ENCODE data around the gene MCC.

MCC gene

DNA sequence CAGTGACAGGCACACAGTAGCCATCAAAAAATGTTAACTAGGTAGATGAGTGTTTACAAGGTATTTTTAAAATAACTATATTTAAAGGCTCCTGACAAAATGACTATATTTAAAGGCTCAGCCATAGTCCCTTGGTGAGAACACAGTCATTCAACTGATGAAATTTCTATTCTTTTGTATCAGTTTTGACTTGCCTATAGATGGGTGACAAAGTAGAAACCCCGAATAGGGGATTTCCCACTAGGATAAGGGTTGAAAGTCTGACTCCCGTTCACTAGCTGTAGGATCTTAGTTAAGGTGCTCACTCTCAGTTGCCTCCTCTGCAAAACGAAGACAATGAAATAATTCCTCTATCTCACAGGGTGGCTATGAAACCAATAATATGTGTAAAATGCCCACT, 271.7 kb downstream of the MCC start:
- DNase-seq: no peak

DNA sequence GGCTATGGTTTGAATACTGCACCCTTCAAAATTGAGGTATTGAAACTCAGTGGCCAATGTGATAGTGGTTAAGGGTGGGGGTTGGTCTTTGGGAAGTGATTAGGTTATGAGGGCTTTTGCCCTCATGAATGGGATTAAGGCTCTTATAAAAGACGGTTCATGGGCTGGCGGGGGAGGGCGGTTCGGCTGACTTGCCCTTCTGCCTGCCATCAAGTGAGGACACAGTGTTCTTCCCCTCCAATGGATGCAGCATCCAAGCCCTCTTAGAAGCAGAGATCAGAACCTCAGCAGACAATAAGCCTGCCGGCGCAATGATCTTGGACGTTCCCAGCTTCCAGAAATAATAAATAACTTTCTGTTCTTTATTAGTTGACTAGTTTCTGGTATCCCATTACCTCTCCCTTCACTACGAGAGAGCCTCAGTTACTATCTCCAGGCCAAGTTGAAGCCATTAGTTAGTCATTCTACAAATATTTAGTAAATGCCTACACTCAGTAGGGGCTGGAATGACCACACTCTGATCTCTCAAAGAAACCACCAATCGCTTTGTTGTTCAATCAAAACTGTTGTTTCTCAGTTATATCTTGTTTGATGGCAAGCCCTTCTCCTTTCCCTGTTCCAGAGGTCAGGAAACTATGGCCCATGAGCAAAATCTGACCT, 272.7 kb downstream of the MCC start:
- no peak for DNase-seq

DNA sequence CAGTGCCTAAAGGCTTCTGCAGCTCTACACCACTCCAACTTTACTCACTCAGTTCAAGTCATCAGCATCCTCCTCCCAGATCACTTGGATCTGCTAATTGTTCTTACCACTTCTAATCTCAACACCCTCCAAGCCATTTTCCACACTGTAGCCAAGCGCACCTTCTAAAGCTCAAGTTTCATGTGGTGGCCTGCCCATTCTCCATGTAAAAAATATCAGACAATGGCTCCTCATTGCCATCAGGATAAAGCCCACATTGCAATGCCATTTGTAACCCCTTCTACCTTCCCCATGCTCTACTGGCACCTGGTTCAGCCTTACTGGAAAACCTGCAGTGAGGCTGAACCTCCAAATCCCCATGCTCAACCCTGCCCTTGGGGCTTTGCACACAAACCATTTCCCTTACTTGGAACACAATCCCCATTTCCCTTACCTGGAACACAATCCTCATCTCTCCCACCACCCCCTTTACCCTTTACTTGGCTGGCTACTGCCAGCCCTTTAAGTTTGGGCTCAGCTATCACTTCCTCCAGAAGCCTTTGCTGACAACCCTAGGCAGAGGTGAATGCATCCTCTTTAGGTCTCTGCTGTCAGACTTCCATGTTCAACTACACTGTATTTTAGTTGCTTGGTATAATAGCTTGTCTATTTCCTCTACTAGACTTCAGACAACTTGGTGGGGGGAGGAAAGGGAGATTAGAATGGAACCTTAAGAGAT, 273.5 kb downstream of the MCC start:
- no peak for DNase-seq

DNA sequence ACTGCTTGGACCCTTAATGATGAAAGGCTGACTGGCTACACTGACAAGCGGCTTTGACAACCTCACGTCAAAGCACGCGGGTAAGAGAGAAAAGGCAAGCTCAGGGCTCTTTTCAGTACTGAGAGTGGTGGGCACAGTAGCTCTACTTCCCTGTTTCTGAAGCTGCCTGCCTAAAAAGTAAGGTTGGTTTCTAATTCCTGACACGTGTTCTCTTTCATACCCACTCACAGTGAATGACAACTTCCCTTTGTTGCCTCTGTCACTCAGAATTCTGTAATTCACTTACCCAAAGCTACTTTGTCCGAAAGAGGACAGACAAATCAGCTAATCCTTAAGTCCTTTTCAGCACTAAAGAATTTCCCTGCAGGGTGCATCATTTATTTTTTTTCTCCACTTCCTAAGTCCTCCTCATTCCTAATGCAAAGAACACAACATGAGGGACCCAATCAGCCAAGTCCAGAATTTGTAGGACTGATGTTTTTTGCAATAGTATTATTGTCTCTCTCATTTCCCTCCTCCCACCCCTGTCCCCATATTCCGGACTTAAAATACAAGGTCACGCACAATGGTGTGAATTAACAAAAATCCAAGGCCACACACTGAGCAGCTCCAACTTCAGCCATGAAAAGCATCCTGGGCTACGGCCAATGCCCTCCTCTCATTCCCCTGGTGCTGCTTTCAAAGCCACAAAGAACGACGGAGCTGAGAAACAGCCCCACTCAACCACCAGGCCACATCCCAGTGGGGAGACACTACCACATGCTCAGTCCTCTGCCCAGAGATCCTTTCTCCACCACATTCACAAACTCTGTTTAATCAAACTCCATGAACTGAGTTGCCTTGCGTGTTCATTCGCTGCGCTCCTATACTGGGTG, 274.5 kb downstream of the MCC start:
- DNase-seq: no peak

DNA sequence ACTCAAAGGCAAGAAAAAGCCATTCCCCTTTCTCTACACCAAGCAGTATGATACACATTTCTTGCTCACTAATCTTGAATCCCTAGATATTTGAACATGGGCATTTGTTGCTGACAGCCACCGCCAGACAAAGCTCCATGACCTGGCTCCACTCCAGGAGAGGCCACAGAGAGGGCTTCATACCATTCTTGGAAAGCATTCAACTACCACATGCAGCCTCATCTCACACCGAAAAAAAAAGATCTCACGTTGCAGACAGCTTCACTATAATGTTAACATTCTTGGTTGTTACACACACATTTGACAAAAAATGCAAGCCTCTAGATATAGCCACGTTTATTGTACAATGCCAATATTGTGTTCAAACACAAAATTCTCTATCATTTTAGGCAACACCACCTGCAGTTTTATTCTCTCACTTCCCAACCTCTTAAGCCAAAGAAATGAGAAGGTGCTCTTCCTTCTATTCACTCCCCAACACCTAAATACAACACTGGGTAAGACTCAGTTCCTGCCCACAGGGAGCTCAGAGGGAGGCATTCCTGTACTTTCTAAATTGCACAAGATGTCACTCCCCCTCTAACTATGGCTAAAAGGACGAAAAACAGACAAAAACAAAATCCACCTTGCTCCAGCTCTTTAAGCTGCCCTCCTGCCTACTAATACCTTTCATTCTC, 275.9 kb downstream of the MCC start:
- DNase-seq: no peak

DNA sequence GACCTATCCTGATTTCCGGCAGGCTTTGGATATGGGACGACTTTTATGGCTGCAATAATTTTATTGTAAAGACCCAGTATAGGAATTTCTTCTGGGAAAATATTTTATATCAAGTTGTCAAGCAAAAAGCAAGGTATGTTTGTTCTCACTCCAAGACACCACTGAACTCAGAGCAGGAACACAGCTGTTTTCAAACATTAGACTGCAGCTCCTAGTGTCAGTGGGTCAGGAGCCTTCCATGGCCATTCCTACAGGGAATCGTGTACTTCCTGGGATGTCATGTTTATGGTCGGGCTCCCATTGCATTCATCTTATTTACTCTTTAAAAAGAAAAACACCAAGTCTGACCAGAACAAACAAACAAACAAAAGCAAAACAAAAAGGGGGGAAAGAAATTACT, 278.8 kb downstream of the MCC start:
- no peak for DNase-seq

DNA sequence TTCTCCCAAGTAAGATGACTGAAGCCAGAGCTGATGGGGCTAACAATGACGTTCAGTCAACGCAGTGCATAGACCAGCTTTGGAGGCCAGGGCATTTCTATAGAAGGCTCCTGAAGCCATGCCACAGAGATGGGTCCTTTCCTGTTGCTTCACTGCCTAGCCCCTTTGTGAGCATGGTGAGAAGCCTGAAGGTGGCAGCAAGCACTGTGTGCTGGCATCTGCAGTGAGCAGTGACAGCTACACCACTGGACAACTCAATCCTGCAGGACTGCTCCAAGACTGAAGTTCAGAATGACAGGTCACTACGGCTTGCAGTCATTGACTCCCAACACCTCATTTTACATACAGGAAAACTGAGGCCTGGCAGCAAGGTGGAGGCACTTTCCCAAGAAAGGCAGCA, 282.4 kb downstream of the MCC start:
- no peak for DNase-seq

DNA sequence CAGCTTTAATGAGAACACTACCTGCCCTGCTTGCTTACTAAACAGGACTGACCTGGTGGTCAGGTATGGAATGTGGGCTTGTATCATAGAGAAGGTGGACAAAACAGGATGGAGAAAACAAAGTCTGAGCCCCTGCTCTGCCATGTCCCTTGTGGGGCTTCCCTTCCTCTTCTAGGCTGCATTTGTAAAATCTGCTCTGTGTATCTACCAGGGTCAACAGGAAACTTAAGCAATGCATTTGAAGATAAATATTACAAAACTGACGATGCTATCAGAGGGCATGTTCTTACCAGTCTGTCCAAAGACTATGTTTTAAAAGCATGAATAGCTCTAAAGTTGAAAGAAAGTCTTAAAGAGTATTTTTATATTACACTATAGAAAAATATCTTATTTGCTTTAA, 282.9 kb downstream of the MCC start:
- DNase-seq: no peak

DNA sequence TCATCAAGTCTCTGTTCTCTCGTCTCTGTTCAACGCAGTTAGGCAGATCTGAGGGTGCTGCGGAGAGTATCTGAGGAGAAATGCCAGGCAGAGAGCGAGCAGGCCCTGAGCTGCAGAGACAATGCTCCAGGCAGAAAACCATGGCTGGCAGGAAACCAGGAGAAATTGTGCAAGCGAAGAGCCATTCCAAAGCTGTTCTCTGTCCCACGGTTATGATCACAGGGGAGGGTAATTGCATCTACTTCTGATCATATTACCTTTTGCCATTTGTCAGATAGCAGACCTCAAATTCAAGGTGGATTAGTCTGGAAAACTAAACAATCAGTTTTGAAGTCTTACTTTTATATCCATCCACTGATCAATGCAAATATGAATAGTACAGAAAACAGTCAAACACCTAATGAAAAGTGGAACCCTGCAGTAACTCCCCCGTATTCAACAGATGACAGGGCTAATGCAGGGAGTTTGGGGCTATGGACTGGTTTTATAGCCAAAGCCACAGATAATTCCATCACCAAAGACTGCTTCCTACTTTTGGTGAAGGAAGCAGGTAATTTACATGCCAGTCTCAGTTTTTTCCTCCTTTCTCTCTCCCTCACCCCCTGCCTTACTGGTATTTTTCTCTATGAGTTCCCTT, 283.6 kb downstream of the MCC start:
- DNase-seq: no peak

DNA sequence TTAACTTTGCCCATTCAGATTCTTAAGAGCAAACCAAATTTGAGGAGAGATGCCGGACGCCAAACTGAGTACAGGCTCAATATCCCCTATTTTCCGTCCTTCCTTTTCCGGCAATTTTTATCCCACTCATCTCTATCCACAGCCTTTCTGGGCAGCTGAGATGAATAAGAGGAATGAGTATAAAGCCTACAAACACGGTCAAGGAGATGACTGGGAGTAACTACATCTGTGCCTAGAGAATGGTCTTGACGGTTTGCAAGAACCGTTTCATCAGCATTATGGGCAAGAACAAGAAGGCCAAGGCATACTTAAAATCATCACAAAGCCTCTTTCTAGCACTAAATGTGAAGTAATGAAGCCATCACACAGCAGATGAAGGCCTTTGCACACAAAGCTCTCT, 284.3 kb downstream of the MCC start:
- DNase-seq: no peak

DNA sequence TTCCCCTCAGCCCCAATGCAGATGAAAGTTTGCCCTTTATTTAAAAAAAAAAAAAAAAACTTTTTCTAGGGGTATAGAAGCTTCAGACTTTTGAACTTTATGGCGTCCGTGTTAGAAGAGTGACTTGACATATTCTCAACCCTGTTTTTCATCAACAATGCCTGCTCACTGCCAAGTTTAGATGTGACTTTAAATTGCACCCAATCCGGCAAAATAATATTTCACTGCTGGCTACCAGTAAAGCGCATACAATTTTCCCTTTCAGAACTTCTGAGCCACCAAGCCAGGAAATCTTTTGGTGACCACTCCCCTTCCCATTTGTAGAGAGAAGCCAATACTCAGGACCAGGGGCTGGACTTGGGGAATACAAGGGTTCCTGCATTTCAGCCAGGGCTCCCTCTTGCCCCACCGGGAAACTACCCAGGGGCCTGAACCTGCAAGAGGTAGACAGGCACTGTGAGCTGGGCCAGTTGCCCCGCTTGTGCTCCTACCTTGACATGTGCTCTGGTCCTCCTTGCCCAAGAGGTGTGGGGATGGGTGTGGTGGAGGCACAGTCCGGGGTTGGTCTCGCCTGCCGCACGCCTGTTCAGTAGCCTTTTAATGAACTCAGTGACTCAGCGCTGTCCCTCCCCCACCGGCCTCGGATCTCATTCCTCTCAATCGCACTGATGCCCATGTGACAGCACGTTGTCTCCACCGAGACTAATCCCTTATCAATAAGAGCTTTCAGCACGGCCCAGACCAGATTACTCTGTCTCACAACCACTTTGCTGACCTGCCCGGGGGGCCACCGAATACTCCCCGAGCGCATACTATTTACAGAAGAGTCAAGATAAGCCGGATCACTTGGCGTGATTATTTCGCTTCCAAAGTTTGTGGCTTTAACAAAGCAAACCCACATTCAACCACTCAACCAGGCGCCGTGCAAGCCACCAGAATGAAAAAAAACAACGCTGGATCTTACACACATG, 285.2 kb downstream of the MCC start:
- DNase-seq: no peak

DNA sequence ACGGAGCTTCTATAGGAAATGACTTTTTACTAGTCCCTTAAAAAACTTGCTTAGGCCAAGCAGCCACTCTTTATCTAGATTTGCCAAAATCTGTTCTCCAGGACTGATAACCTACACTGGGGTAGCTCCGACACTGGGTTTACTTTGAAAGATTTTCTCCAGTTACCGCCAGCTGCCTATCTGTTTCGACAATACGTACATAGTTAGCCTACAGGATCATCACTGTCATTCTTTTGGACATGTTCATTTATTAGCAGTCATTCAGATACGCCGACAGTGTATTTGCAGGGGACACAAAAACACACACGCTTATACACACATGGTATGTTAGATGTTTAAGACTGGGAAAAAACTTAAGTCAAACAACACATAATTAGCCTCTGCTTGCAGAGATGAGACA, 286.0 kb downstream of the MCC start:
- no peak for DNase-seq

DNA sequence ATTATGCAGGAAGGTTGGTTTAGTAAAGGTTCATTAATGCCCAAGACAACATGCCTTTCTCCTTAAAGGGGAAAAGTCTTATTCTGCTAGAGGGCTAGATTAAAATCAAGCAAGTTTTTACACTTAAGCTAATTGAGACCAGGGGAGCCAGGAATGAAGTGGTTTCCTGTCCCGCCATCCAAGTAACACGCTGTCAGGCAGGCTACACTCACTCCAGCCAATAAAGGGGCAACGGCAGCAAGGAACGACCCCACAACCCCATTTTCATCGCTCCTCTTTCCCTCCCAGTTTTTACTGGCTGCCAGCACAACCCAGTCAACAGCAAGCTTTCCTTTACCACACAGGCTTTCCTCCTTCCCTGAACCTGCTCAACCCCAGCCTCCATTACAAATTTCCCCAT, 286.5 kb downstream of the MCC start:
- DNase-seq: no peak

DNA sequence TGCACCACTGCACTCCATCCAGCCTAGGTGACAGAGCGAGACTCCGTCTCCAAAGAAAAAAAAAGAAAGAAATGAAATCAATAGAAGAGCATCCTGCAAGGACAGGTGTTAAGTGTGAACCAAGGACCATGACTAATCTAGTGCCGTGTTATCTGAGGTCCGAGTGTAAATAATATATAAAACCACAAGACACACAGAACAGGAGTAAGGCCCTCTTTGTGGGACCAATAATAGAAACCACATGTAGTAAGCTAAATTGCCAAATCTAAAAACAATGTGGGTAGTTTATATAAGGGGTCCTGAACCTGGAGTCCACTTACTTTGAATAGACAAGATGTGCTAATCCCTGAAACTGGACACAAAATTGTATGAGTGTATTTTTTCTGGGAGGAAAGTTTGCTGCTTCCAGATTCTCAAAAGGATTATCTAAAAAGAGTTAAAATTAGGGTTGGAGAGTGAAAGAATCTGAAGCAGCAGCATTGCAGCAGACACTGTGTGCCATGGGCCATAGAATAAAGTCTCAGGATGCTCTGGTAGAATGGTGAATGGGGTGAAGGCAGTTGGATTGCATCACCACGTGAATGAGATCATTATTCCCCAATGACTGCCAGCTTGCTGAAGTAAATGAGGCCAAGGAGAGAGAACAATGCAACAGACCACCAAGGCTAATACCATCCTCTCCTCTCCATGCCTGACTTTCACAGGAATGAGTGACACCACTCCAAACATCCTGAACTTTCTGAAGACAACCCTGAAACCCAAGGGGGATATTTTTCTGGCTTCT, 288.9 kb downstream of the MCC start:
- DNase-seq: no peak

DNA sequence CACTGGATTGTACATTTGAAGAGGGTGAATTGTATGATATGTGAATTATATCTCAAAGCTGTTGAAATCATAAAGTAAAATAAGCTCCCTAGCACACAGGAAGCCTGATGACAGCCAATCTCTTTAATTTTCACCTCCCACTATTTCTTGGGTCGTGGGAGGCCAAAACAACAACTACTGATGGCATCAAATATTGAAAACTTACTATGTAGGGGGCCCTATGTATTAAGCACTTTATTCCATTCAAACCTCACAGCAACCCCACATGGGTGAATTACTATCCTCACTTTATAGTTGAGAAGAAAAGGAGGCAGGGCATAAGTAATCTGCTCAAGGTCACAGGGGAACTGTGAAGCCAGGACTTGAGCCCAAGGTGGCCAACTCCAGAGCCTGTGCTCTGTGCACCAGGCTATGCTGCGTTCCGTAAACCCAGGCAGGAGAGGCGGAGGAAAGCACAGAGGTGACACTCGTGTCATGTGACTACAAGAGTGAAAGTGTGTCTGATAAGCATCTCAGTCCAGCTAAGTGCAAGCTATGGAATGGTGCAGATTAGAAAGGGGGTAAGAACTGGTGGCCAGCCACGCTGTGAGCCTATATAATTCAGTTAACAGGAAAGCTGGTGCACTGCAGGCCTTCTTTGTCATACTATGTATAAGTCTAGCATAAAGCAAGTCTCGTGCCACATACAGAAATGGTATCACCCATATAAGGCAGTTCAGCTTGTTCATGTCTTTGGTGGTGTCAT, 290.6 kb downstream of the MCC start:
- no peak for DNase-seq

DNA sequence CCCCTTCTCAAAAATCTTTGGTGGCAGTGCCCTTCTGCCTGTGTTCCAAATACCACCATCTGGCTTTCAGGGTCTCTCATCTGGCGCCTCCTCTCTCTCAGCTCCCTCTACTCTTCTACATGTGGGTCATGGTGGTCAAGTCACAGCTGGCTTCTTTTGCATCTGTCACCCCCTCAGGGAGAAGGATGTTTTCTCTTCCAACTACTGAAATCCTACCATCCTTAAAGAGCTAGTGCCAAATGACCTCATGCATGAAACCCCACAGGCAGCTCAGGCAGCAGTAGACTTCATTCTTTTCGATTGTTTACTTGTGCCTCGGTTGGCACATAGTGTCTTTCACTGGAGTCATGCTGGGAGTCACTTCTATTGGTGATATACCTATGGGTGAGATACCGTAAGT, 292.5 kb downstream of the MCC start:
- DNase-seq: no peak

DNA sequence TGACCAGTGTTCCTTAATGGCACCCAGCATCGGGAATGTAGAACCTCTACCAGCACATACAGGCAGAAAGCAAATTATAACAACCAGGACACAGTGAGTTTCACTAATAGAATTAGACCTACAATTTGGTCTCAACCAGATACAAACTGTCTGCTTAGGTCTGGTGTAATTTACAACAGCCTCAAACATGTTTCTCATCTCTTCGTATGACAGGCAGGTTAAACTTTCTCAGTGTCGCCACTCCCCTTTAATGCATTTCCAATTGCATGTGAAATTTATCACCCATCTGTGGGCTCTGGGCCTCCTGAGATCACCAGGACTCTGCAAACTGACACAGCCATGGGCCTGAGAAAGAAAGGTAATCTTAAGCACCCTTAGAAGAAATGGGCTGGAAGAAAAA, 293.0 kb downstream of the MCC start:
- DNase-seq: no peak

DNA sequence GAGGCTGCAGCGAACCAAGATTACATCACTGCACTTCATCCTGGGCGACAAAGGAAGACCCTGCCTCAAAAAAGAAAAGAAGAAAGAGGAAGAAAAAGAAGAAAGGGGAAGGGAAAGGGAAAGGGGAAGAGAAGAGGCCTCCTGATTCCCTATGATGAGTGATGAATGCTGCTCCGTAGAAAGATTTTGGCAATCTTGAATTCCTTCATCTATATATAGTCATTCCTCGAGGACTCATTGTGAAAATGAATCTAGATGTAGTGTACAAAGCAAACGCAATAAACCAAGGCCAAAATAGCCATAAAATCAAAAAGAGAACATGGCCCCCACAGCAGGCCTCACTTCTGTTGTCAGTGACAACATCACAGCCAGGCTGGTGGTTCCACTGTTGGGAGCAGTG, 293.7 kb downstream of the MCC start:
- no peak for DNase-seq

DNA sequence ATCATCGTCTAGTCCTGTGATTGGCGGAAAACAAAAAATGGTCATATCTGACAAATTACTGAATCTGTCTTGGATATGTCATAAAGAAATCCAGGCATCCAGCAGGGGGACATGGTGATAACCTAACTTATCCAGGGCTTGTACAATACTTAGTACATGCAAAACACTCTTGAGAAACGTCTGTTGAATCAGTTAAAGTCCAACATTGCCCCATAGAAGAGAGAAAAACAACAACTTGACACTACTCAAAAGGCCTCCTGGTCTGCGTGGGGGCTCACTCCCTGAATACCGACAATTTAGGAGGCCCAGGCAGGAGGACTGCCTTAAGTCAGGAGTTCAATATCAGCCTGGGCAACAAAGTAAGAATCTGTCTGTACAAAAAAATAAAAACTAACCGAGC, 294.1 kb downstream of the MCC start:
- no peak for DNase-seq
